Activated gamma-delta T cell (primary cell): ENCODE measurements around the gene ARHGAP26.
"Not testable (repeated sequence)": the region's sequence is repeated elsewhere in the genome, so short reads cannot be mapped to it uniquely, and the experiment has no call there.

Experiments used
- DNase-seq: peaks from one replicate; lab custom pipeline; 2025; lab: John Stamatoyannopoulos, UW

The ARHGAP26 gene

GRCh38 chr5:142905348-142905747, 135.2 kb downstream of the ARHGAP26 start:
- DNase-seq: no peak

GRCh38 chr5:142906863-142907671, 136.9 kb downstream of the ARHGAP26 start:
- no peak for DNase-seq

- DNase-seq: no peak
Measured at GRCh38 chr5:142908659-142909058, 138.5 kb downstream of the ARHGAP26 start.

GRCh38 chr5:142910128-142910527, 140.0 kb downstream of the ARHGAP26 start:
- no peak for DNase-seq

GRCh38 chr5:142911170-142911569, 141.0 kb downstream of the ARHGAP26 start:
- no peak for DNase-seq

- DNase-seq: no peak
Measured at GRCh38 chr5:142911775-142912174, 141.6 kb downstream of the ARHGAP26 start.

- DNase-seq: no peak
Measured at GRCh38 chr5:142913728-142914338, 143.7 kb downstream of the ARHGAP26 start.

- no peak for DNase-seq
Measured at GRCh38 chr5:142915038-142915437, 144.9 kb downstream of the ARHGAP26 start.

- no peak for DNase-seq
Measured at GRCh38 chr5:142915813-142916424, 145.7 kb downstream of the ARHGAP26 start.

GRCh38 chr5:142918959-142919635, 148.9 kb downstream of the ARHGAP26 start:
- no peak for DNase-seq

- no peak for DNase-seq
Measured at GRCh38 chr5:142920849-142921612, 150.9 kb downstream of the ARHGAP26 start.

- DNase-seq: no peak
Measured at GRCh38 chr5:142922223-142922952, 152.2 kb downstream of the ARHGAP26 start.

- no peak for DNase-seq
Measured at GRCh38 chr5:142924135-142924883, 154.1 kb downstream of the ARHGAP26 start.

GRCh38 chr5:142925795-142926194, 155.6 kb downstream of the ARHGAP26 start:
- no peak for DNase-seq

- DNase-seq: no peak
Measured at GRCh38 chr5:142926549-142926948, 156.4 kb downstream of the ARHGAP26 start.

GRCh38 chr5:142928999-142929398, 158.8 kb downstream of the ARHGAP26 start:
- not testable (repeated sequence) for DNase-seq

GRCh38 chr5:142929587-142929986, 159.4 kb downstream of the ARHGAP26 start:
- DNase-seq: no peak

GRCh38 chr5:142930395-142931110, 160.4 kb downstream of the ARHGAP26 start:
- DNase-seq: no peak

- no peak for DNase-seq
Measured at GRCh38 chr5:142931896-142932686, 161.9 kb downstream of the ARHGAP26 start.
